HepG2 (cell line): Measurements from ENCODE around the gene LRRC8D. TPM values are rescaled to one million over a fixed set of nuclear protein-coding genes. Genes with fewer than 3 reads are reported as not detected.

Experiments
- ATF1 ChIP-seq: IDR thresholded peaks from 2 replicates; pipeline ENCODE4 v1.6.1; 2016; ENCODE audit warnings: mild to moderate bottlenecking, control low read depth
- CBX2 ChIP-seq, 2 experiments: fragments of 200-600 bp in 1 of 2; sonication (generic); formaldehyde crosslinking in 1 of 2; IDR thresholded peaks; 2 replicates each; pipeline versions ENCODE4 v1.7.0 to v1.8.1; 2018 to 2022; ENCODE audit warnings: low read depth in 2 of 2, low read length in 1 of 2, mild to moderate bottlenecking in 1 of 2, missing genetic modification reagents in 1 of 2
- CSRNP1 ChIP-seq: sonication (generic); formaldehyde crosslinking; IDR thresholded peaks from 2 replicates; pipeline ENCODE4 v1.8.1; 2023; ENCODE audit warnings: mild to moderate bottlenecking, missing genetic modification reagents
- GMEB1 ChIP-seq: sonication (generic); formaldehyde crosslinking; IDR thresholded peaks from 2 replicates; pipeline ENCODE4 v1.5.1; 2020; ENCODE audit warnings: missing genetic modification reagents, mild to moderate bottlenecking, borderline replicate concordance
- JDP2 ChIP-seq: sonication (generic); formaldehyde crosslinking; IDR thresholded peaks from 2 replicates; pipeline ENCODE4 v1.8.1; 2022; ENCODE audit warnings: missing genetic modification reagents, borderline replicate concordance
- KDM5A ChIP-seq: fragments of 200-600 bp; sonication (generic); IDR thresholded peaks from 2 replicates; pipeline ENCODE4 v1.7.0; 2018; ENCODE audit warnings: antibody characterized with exemption, mild to moderate bottlenecking, low read length, borderline replicate concordance
- MIXL1 ChIP-seq: IDR thresholded peaks from 2 replicates; pipeline ENCODE4 v1.6.1; 2016
- NPAS2 ChIP-seq: sonication (generic); formaldehyde crosslinking; IDR thresholded peaks from 2 replicates; pipeline ENCODE4 v1.8.0; 2022; ENCODE audit warnings: mild to moderate bottlenecking, missing genetic modification reagents, borderline replicate concordance
- PAX8 ChIP-seq: sonication (generic); formaldehyde crosslinking; IDR thresholded peaks from 2 replicates; pipeline ENCODE4 v1.8.0; 2022; ENCODE audit warnings: mild to moderate bottlenecking, missing genetic modification reagents, borderline replicate concordance
- RARG ChIP-seq: sonication (generic); formaldehyde crosslinking; IDR thresholded peaks from 2 replicates; pipeline ENCODE4 v1.4.0; 2020; ENCODE audit warnings: low read depth, mild to moderate bottlenecking, missing genetic modification reagents
- SCMH1 ChIP-seq: sonication (generic); formaldehyde crosslinking; IDR thresholded peaks from 2 replicates; pipeline ENCODE4 v1.9.0; 2021; ENCODE audit warnings: missing genetic modification reagents, mild to moderate bottlenecking, borderline replicate concordance
- SMAD9 ChIP-seq: sonication (generic); formaldehyde crosslinking; IDR thresholded peaks from 2 replicates; pipeline ENCODE4 v1.5.1; 2020; ENCODE audit warnings: mild to moderate bottlenecking, missing genetic modification reagents
- SYNCRIP ChIP-seq: fragments of 200-400 bp; formaldehyde crosslinking; IDR thresholded peaks from 2 replicates; pipeline ENCODE4 v1.6.1; 2018; ENCODE audit warnings: mild to moderate bottlenecking, low read depth, low read length; ENCODE audit not compliant: insufficient read depth
- THAP8 ChIP-seq: sonication (generic); formaldehyde crosslinking; IDR thresholded peaks from 2 replicates; pipeline ENCODE4 v1.5.1; 2020; ENCODE audit warnings: missing genetic modification reagents, mild to moderate bottlenecking, borderline replicate concordance
- TOE1 ChIP-seq: sonication (generic); formaldehyde crosslinking; IDR thresholded peaks from 2 replicates; pipeline ENCODE4 v1.4.0; 2020; ENCODE audit warnings: mild to moderate bottlenecking, missing genetic modification reagents
- ZBTB44 ChIP-seq: sonication (generic); formaldehyde crosslinking; IDR thresholded peaks from 2 replicates; pipeline ENCODE4 v1.4.0; 2020; ENCODE audit warnings: missing genetic modification reagents
- ZBTB7A ChIP-seq: sonication (generic); formaldehyde crosslinking; IDR thresholded peaks from 2 replicates; pipeline ENCODE4 v1.8.0; 2022; ENCODE audit warnings: mild to moderate bottlenecking, missing genetic modification reagents
- ZNF234 ChIP-seq: sonication (generic); formaldehyde crosslinking; conservative IDR thresholded peaks from 2 replicates; pipeline ENCODE4 v1.5.1; 2020; ENCODE audit warnings: mild to moderate bottlenecking, missing genetic modification reagents
- ZNF501 ChIP-seq: sonication (generic); formaldehyde crosslinking; IDR thresholded peaks from 2 replicates; pipeline ENCODE4 v1.5.1; 2020; ENCODE audit warnings: mild to moderate bottlenecking, moderate library complexity, missing genetic modification reagents
- ZNF503 ChIP-seq: sonication (generic); formaldehyde crosslinking; IDR thresholded peaks from 2 replicates; pipeline ENCODE4 v1.4.0; 2020; ENCODE audit warnings: missing genetic modification reagents
- ZNF563 ChIP-seq: sonication (generic); formaldehyde crosslinking; IDR thresholded peaks from 2 replicates; pipeline ENCODE4 v1.8.0; 2022; ENCODE audit warnings: mild to moderate bottlenecking, moderate library complexity, missing genetic modification reagents
- ZNF598 ChIP-seq: sonication (generic); formaldehyde crosslinking; IDR thresholded peaks from 2 replicates; pipeline ENCODE4 v1.5.1; 2020; ENCODE audit warnings: mild to moderate bottlenecking, missing genetic modification reagents, borderline replicate concordance
- ZNF619 ChIP-seq: sonication (generic); formaldehyde crosslinking; IDR thresholded peaks from 2 replicates; pipeline ENCODE4 v1.4.0; 2020; ENCODE audit warnings: mild to moderate bottlenecking, missing genetic modification reagents
- ZNF766 ChIP-seq: sonication (generic); formaldehyde crosslinking; IDR thresholded peaks from 2 replicates; pipeline ENCODE4 v1.5.0; 2020; ENCODE audit warnings: missing genetic modification reagents, borderline replicate concordance
- polyA plus RNA-seq, 8 experiments: library from polyadenylated mRNA; depleted of rRNA in 3 of 8; stranded (reverse) in 7 of 8; unstranded in 1 of 8; fragments of >200 nt; fragmentation: Illumina TruSeq in 4 of 8; extraction: Trizol in 4 of 8; gene quantifications; 2 replicates each; pipeline versions ENCODE4 v1.2.1 to v1.2.3, GENCODE V29; 2011 to 2016; ENCODE audit warnings: low read depth in 4 of 8, missing spikeins in 1 of 8, mixed read lengths in 1 of 8; ENCODE audit not compliant: insufficient read depth in 1 of 8
- total RNA-seq, 5 experiments: library from RNA; depleted of rRNA; stranded (reverse); fragments of >200 nt; fragmentation: Illumina TruSeq; extraction: Trizol; gene quantifications; 2 replicates each; pipeline ENCODE4 v1.2.3, GENCODE V29; 2016; ENCODE audit warnings: low read depth in 1 of 5

LRRC8D gene
- total and polyA plus RNA-seq, 2 of the 13 experiments (the other 11 are each of a cell fraction or from before 2014, with no cell fraction given): 29.9 to 45.5 TPM

GRCh38 chr1:89810880-89811279, 10.0 kb upstream of the LRRC8D start (continued):
- no peak for TF ChIP-seq ZBTB44 (CRISPR knock-in tag)
- no peak for TF ChIP-seq ZNF501 (CRISPR knock-in tag)
- no peak for TF ChIP-seq SCMH1 (CRISPR knock-in tag)
- no peak for TF ChIP-seq PAX8 (CRISPR knock-in tag)
- no peak for TF ChIP-seq NPAS2 (CRISPR knock-in tag)
- TF ChIP-seq KDM5A: no peak
- no peak for TF ChIP-seq ZNF563
- no peak for TF ChIP-seq CBX2 (IDR thresholded peaks at IDR 0.05; ENCODE audit: low read depth, low read length)
- no peak for TF ChIP-seq CBX2 (CRISPR knock-in tag; IDR thresholded peaks at IDR 0.05; ENCODE audit: low read depth)
- no peak for TF ChIP-seq ZNF766 (CRISPR knock-in tag)
- no peak for TF ChIP-seq GMEB1
- TF ChIP-seq ZBTB7A (CRISPR knock-in tag): no peak
- no peak for TF ChIP-seq ZNF598
- TF ChIP-seq ZNF619 (CRISPR knock-in tag): no peak
- TF ChIP-seq JDP2 (CRISPR knock-in tag): no peak
- peak; percentile 62 for TF ChIP-seq ATF1 (CRISPR knock-in tag)
- TF ChIP-seq ZNF503 (CRISPR knock-in tag): peak; percentile 50; the same call in 1 of the 2 replicates
- peak; percentile 28; the same call in 1 of the 2 replicates for TF ChIP-seq MIXL1 (CRISPR knock-in tag)
- no peak for TF ChIP-seq CSRNP1
- TF ChIP-seq TOE1 (CRISPR knock-in tag): no peak
- TF ChIP-seq RARG (CRISPR knock-in tag): no peak
- no peak for TF ChIP-seq SMAD9 (CRISPR knock-in tag)
- TF ChIP-seq SYNCRIP: no peak
- TF ChIP-seq THAP8 (CRISPR knock-in tag): no peak
- TF ChIP-seq ZNF234: no peak
